Suppressor macrophage (primary cell): ENCODE results near the gene RRP1.

Experiments
- DNase-seq, 4 experiments: peaks; one replicate each; pipeline ENCODE4 v3.0.0-alpha.2; 2020 to 2022

Gene RRP1

DNA sequence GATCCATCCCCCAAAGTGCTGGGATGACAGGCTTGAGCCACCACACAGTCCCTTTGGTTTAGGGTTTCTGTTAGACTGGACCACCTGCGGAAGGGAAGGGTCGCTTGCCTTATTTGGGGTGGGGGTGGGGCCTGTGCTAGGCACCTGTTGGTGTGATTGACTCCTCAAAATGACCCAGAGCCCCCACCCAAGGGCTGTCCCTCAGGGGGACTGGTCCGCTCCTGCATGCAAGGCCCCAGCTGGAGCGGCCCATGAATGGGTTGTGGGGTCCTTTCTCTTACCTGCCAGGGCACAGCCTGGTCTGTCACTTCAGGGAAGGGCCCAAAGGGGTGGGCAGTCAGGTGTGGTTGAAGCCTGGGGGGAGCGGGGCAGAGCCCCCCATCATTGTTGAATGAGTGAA lies 11.4 kb upstream of the RRP1 start:
- no peak for DNase-seq

DNA sequence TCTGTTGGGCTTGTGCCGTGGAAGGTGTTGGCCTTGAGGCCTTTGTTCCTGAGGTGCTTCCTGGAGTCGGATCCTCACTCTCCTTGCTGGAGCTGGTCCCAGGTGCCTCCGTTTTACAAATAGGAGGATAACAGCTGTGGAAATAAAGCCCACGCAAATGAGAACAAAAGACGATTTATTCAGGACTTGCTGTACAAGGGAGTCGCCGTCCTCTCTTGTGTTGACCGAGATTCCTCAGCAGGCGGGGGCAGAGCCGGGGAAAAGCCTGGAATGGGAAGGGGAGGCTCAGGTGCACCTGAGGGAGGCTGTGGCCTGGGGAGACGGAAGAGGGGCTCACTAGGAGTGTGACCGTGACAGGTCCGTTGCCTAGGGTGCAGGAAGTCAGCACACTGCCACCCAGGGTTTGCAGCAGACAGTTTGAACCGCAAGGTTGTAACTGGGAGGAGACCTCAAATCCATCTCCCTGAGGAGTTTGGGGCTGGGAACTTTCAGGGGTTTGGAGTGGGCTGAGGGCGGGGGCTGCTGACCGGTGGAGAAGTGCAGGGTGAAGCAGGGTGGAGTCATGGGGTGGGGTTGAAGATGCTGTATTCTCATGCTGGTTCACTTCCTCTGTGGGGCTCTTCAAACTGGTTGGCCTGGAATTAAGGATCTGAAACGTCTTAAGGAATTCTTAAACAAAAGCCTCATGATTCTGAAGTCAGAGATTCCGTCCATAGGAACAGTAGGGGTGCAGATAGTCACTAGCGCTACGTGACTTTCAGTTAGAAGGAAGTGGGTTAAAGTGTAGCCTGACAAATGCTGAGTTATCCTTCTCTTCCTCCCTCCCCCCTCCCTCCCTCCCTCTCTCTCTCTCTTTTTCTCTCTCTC lies 10.7 kb upstream of the RRP1 start:
- peak; percentile 90 to 96 (median 94) for DNase-seq

DNA sequence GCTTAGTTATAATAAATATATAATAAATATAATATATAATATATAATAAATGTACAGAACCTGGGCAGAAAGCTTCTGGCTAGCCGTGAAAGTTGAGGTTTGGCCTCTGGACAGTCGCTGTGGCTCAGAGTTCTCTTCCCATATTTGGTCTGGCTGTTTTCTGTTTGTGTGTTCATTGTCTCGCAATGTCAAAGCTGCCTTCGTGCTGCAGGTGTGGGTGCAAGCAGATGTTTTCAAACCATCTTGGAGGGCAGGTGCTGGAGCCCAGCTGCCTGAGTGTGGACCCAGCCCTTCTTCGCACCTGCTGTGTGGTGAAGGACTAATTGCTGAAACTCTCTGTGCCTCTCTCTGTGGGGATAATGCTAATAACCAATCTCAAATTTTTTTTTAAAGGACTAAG lies 9.7 kb upstream of the RRP1 start:
- DNase-seq, result peak in 2 of 4 experiments; percentile 48

DNA sequence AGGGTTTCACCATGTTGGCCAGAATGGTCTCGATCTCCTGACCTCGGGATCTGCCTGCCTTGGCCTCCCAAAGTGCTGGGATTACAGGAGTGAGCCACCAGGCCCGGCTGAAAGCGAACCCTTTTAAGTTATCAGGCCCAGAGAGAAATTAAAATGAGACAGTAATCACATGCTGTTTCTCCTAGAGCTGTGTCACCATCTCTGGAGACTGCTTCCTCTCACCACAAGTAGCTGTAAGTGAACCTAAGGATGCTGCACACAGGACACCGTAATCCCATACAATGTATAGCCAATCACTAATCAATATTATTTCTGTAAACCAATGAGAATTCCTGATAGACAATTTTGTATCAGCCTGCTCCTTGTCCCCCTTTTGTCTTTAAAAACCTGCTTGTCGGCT lies 7.5 kb upstream of the RRP1 start:
- peak; percentile 42 to 70 (median 61) for DNase-seq

DNA sequence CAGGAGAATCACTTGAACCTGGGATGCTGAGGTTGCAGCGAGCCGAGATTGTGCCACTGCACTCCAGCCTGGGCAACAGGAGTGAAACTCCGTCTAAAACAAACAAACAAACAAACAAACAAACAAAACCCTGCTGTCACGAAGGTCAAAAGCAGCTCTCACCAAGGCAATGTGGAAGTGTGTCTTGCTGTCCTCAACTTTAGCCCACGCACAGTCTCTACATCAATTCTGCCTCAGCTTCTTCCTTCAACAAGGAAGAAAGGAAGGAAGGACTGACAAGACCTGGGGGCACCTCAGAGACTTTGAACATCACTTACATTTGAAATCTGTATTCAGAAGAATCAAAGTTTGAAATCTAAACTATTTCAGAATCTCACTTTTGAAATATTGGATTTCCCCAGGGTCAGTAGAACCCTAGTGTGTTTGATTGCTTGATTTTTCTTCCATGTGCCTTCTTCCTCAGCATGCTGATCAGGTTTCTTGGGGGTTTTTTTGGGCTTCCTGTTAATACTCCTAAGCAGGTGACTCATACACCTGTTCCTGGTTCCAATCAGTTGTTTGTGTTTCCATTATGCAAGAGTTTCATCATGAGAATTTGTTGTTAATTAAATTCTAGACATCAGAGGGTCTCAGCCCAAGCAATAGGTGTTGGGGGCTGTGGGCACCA lies 6.8 kb upstream of the RRP1 start:
- DNase-seq, result peak; percentile 33 to 64 (median 61)

DNA sequence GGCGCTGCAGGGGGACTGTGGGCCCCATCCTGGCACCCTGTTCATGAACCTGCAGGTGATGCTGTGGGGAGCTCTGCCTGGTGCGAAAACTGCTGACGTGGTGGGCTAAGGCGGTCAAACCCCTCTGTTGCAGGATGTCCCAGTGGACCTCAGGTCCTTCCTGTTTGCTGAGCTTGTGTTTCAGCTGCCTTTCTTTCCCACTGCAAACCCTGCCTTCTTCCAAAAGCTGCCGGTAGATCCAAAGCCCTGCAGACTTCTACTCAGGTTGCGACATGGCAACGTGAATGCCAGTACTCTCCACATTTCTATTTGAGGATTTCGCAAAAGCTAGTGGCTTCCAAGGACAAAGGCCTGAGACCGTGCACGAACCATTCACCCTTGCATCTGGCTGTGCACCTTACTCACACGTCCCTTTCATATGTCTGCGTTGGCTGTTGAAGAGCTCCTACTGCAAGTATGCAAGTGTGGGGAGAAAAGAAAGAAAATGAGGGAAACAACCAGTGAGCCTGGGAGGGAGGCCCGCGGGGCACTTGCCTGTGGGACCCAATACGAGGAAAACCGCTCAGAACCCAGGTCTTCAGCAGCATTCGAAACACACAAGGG lies 6.2 kb upstream of the RRP1 start:
- DNase-seq, result peak in 3 of 4 experiments; percentile 6 to 49 (median 36)

DNA sequence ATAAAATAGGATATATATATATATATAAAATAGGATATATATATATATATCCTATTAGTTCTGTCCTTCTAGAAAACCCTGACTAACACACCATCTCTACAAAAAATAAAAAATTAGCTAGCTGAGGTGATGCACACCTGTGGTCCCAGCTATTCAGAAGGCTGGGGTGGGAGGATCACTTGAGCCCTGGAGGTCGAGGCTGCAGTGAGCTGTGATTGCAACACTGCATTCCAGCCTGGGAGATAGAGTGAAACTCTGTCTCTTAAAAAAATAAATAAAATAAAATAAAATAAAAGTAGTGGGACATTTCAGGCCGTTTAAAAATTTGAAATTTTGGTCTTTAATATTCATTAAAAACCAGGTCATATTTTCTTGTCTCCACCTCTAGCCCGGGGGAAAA lies 4.2 kb upstream of the RRP1 start:
- no peak for DNase-seq

DNA sequence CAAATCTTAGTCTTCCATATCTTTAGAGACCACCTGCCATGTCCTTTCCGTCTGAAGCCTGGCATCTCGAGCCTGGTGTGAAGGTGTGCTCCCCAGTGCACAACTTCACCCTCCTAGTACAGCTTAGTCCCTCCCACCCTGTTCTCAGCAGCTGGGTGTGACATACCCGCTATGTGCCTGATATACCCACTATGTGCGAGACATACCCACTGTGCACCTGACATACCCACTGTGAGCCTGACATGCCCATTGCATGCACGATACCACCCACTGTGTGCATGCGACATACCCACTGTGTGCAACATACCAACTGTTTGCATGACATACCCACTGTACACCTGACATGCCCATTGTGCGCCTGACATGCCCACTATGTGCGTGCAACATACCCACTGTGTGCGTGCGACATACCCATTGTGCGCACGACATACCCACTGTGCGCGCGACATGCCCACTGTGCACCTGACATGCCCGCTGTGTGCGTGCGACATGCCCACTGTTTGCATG lies 3.0 kb upstream of the RRP1 start:
- no peak for DNase-seq

DNA sequence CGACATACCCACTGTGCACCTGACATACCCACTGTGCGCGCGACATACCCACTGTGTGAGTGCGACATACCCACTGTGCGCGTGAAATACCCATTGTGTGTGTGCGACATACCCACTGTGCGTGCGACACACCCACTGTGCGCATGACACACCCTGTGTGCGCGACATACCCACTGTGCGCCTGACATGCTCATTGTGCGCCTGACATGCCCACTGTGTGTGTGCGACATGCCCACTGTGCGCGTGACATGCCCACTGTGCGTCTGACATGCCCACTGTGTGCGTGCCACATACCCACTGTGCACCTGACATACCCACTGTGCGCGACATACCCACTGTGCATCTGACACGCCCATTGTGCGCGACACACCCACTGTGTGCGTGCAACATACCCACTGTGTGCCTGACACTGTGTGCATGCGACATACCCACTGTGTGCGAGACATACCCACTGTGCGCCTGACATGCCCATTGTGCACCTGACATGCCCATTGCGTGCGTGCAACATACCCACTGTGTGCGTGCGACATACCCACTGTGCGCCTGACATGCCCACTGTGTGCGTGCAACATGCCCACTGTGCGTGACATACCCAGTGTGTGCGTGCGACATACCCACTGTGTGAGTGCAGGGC lies 2.5 kb upstream of the RRP1 start:
- no peak for DNase-seq

DNA sequence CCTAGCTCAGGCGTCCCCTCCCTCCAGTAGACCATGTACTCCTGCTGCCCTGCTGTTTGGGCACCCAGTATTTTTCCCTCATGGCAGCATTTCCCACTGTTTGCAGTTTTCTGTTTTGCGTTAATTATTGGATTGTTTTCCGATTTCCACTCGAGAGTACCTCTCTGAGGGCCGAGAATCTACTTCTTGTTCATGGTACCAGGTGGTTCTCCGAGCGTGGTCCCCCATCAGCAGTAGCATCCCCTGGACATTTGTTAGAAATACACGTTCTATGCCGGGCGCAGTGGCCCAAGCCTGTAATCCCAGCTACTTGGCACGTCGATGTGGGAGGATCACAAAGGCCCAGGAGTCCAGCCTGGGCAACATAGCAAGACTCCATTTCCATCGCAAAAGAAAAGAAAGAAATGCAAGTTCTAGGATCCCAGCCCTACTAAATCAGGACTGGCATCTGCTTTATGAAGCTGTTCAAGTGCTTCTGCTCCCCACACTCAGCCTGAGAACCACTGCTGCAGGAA lies 690 bp downstream of the RRP1 start:
- DNase-seq, result no peak

DNA sequence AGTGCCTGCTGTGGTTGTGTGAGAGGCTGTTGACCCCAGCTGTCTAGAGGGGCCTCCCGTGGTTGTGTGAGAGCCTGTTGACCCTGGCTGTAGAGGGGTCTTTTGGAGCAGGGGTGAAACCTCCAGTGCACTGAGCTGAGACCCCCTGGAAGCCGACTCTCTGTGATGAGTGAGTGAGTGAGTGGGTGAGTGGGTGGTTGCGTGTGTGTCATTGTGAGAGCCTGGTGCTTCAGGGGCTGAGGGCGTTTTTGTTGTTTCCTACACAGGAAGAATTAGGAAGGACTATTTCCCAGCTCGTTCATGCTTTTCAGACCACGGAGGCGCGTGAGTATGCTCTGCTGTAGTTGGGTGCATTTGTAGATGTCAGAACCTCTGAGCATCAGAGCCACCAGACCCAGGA lies 3.0 kb downstream of the RRP1 start:
- DNase-seq, result no peak

DNA sequence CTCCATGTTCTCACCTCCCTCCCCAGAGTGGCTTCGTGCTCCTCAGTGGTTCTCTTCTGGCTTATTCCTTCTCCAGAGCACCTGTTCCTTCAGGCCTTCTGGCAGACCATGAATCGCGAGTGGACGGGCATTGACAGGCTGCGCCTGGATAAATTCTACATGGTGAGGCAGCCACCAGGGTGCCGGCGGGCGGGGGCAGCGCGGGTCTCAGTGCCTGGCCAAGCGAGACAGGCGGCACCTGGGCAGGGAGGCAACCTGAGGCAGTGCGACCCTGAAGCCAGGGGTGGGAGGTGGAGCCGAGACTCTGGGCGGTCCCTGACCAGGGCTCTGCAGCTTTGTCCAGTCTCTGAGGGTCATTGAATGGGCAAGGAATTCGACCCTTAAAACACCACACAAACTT lies 3.9 kb downstream of the RRP1 start:
- DNase-seq, result no peak

DNA sequence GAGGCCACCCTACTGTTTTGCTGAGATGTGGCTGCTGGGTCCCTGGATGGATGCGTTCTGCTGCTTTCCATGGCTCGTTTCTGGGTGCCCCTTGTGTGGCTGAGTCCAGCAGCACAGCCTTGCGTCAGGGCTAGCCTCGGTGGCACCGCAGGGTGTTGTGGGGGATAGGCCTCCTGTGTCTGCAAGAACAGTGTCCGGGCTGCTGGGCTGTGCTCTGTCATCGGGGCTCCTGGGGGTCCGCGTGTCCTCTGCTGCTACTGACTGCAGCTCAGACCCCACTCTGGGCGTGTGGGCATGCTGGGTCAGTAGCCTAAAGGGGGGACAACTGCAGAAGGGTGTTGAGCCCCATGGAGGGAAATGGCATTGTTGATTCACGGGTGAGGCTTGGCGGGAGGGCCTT lies 4.9 kb downstream of the RRP1 start:
- DNase-seq, result no peak

DNA sequence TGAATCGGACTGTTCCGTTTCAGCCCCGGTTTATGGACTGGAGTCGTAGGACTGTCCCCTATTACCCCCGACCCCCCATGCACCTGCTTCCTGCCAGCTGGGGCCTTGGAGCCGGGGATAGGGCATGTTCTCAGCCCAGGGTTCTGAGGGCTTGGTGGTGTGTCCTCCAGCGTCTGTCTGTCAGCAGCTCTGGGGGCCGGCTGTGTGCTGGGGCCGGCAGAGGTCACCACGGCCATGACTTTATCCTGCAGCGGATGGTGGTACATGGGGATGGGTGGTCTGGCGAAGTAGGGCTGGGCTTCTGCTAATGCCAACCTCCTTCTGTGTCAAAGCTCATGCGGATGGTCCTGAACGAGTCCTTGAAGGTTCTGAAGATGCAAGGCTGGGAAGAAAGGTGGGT lies 5.5 kb downstream of the RRP1 start:
- no peak for DNase-seq

DNA sequence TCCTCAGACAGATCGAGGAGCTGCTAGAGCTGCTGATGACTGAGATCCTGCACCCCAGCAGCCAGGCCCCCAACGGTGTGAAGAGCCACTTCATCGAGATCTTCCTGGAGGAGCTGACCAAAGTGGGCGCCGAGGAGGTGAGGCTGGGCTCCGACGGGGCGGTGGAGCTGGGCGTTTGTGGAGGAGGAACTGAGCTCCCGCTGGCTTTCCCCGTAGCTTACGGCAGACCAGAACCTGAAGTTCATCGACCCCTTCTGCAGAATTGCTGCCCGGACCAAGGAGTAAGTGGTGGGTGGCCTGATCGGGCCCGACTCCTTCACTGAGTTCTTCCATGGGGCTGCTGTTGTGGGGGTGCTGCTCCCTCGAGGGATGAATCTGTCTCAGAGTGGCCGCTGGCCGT lies 8.0 kb downstream of the RRP1 start:
- no peak for DNase-seq

DNA sequence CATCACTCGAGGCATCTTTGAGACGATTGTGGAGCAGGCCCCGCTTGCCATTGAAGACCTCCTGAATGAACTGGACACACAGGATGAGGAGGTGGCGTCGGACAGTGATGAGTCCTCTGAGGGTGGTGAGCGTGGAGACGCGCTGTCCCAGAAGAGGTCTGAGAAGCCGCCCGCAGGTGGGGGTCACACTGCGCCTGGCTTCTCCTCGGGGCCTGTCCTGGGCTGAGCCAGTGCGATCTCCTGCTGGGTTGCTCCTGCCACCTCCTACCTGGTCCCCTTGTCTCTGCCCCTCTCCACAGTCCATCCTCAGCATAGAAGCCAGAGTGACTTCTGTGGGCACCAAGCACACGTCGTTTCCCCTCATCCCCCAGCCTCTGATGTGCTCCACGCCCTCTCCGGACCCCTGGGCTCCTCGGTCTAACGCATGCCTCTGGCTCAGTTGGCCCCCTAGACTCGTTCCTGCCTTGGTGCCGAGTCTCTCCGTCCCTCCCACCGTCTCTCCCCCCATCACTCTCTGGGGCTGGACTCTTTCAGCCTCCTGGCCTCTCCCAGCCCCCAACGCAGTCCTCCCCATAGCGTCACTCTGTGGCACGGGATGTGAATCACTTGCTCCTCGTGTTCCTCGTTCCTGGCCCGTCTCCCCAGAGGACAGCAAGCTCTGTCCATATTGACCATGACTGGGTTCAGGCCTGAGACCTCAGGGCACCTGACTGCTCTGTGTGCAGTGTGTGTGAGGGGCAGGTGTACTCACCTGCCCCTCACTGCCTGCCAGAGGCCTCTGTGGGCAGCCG lies 8.7 kb downstream of the RRP1 start:
- peak in 1 of 4 experiments; percentile 2 for DNase-seq

DNA sequence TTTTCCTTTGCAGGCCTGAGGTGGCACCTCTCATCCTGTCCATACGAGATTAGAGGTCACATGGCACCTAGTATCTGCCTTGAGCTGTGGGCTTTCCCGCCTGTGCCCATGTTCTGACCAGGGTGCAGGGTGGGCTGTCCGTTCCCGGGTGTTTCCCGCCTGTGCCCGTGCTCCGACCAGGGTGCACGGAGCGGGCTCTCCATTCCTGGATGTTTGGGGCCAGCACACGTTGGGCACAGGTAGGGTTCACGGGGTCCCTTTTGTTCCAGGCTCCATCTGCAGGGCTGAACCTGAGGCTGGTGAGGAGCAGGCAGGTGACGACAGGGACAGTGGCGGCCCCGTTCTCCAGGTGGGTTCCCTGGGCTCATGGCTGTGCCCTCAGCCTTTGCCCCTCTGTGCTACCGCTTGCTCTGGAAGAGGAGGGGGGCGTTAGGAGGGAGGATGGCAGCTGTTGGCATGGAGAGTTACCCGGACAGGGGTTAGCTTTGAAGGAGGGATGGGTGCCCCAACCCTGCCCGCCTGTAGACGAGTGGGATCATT lies 10.0 kb downstream of the RRP1 start:
- peak in 1 of 4 experiments; percentile 2 for DNase-seq

DNA sequence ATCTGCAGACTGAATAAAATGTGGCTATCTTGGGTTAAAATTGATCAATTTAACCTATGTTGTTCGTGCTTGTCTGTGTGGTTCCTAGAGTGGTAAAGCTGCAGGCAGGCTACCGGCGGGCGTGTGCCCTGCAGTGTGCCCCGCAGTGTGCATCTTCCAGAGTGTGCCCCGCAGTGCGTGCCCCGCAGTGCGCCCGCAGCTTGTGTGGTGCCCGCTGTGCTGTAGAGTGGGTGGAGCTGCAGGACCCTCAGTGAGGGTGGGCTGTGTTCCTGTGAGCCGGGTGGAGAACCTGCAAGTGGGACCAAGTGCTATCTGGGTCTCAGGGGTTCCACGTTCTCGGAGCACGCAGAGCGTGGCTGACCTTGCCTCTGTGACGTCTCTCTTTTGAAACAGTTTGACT lies 10.7 kb downstream of the RRP1 start:
- DNase-seq, result no peak

DNA sequence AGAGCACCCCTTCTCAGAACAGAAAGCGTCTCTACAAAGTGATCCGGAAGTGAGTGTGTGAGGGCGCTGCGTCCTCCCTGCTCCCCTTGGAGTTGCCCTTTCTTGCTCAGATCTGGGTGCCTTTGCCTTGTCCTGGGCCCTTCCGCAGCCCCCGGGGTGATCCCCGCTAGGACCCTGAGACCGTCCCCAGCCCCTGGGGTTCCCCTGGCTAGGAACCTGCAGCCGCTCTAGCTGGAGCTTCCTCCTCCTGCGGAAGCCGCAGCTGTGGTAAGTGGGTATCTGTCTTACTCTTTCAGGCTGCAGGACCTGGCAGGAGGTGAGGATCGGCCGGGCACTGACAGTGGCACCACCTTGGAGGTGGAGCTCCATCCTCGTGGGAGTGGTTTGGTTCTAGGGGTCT lies 11.2 kb downstream of the RRP1 start:
- DNase-seq, result no peak

DNA sequence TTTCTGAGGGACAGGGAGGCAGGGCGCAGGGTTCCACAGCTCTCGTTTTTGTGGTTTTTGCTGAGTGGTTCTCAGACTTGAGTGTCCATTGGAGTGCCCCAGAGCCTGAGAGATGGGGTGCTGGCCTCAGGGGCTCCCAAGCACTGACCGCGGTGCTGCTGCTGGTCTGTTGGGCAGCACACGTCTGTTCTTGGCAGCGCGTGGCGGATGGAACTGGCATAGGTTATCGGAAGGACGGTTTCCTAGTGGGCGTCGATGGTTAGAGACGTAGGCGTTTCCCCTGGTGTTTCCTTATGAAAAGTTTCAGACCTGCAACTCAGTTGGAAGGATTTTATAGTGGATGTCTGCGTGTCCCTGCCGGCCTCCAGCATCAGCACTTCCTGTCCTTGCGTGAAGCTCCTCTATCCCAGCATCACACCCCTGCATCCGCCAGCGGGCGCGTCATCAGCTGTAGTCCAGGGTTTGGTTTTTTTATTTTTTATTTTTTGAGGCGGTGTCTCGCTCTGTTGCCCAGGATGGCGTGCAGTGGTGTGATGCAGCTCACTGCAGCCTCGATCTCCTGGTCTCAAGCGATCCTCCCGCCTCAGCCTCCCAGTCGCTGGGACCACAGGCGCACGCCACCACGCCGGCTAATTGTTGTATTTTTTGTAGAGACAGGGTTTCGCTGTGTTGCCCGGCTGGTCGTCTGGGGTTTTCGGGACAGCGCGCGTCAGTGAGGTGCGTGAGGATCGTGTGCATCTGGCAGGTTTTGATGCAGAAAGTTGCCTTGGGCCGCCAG lies 11.8 kb downstream of the RRP1 start:
- no peak for DNase-seq
